Pulmonary artery endothelial cell (primary cell): Measurements from ENCODE around the gene DPEP2NB. TPM values are rescaled to one million over a fixed set of nuclear protein-coding genes. Genes with fewer than 3 reads are reported as not detected.
"Not testable (repeated sequence)": the region's sequence is repeated elsewhere in the genome, so short reads cannot be mapped to it uniquely, and the experiment has no call there.

Experiments
- DNase-seq: peaks from one replicate; pipeline ENCODE4 v3.0.0-alpha.2; 2011; ENCODE audit warnings: low read depth, low spot score
- total RNA-seq: library from RNA; depleted of rRNA; stranded (reverse); fragments of >200 nt; gene quantifications from 2 replicates; pipeline ENCODE4 v1.2.3, GENCODE V29; 2014

DPEP2NB gene, protein sequence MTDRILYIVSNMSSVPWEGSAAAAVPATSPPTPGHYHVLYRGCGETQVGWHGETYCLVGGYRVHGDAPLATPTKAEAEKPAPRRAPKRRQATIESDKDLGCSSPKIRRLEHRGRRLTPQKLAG
- not detected in 2 replicates for total RNA-seq

DNA sequence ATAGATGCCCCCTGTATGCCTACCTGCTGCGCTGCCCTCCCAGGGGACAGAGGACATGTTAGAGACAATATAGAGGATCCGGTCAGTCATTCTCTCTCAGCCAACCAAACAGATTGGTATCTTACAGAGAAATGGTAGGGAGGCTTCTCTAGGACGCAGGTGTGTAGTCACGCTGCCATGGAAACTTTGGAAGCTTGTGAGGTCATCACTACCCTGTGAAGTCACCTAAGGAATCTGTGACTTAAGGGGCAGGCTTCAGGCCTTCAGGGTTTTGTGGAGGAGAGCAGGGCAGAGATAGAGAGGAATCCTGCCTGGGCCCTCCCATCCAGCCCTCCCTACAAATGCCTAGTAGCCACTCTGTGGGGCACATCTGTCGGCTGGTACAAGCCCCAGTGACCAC is at the start of gene DPEP2NB:
DPEP2NB (minus strand) TSS at position 231 of the 400 bp plus-strand sequence; CDS start at position 90, 141 bp downstream.
- DNase-seq: no peak

DNA sequence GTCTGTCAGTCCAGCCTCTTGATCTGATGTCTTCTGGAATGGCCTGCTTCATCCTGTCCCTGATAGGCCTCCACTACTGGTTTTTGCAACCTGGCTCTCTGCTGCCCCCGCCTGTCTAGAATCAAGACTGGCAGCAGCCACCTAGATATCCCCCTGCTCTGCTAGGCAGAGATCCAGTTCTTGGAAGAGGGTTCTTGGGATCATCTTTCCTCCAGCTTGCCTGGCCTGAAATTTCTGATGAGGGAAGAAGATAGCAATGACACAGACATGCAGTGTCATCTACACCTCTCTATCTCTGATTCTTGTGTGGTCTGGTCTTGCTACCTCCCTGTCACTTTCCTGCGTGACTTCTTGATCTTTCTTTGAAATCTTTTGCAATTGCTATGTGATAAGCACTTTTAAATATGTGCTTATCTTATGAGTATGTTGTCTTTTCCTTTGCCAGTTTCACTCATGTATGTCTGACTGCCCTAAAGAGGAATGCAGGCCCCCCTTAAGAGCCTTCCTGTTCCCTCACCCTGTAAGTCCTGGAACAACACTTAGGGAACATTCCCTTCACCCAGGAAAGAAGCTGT is 49.2 kb upstream of the DPEP2NB start:
- DNase-seq: no peak

- no peak for DNase-seq
Observed at GRCh38 chr16:68062910-68063393, 47.2 kb upstream of the DPEP2NB start.

GRCh38 chr16:68061396-68061795 is 45.7 kb upstream of the DPEP2NB start:
- DNase-seq: no peak

DNA sequence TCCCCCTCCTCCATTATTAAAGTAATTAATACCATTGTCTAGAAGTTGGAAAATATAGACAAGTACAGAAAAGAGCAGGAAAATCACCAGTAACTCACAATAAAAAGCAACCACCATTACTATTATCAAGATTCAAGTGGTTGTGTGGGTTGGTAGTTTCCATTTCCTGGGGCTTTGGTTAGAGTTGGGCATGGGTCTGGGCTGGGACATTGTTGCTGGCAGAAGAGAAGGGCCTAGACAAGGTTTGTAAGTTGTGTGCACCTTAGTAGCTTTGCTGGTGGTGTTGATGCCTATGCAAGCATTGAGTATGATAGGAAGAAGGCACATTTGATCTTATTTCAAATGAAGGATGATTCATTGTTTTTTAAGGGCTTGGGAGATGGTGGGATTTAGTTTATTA is 44.1 kb upstream of the DPEP2NB start:
- no peak for DNase-seq

GRCh38 chr16:68055395-68055794 is 39.7 kb upstream of the DPEP2NB start:
- DNase-seq: no peak

GRCh38 chr16:68049449-68049848 is 33.7 kb upstream of the DPEP2NB start:
- DNase-seq: no peak

DNA sequence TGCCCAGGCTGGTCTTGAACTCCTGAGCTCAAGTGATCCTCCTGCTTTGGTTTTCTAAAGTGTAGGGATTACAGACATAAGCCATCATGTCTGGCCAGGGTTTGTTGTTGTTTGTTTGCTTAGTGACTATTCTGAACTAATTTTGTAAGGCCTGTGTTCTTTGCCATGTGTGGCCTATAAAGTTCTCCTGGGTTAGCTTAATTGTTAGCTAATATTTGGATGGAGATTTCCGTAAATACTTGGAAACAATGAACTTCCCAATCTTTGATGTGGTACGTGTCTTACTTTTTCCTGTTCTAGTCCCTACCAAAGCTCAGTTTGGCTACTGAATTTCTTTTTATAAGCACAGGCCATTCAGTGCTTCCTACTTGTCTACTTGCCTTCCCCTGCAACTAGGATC is 32.3 kb upstream of the DPEP2NB start:
- DNase-seq: no peak

GRCh38 chr16:68046106-68046505 is 30.4 kb upstream of the DPEP2NB start:
- no peak for DNase-seq

DNA sequence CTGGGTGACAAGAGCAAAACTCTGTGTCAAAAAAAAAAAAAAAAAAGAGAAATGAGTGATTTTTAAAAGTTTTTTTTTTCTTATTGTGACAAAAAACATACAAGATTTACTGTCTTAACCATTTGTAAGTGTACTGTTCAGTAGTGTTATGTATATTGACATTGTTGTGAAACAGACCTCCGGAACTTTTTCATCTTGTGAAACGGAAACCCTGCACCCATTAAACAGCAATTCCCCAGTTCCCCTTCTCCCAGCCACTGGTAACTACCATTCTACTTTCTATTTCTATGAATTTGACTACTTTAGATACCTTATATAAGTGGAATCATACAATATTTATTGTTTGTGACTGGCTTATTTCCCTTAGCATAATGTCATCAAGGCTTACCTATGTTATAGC is 26.1 kb upstream of the DPEP2NB start:
- DNase-seq: no peak

- DNase-seq: no peak
Observed at GRCh38 chr16:68040506-68041288, 25.0 kb upstream of the DPEP2NB start.

- DNase-seq: no peak
Observed at GRCh38 chr16:68037841-68038597, 22.3 kb upstream of the DPEP2NB start.

- no peak for DNase-seq
Observed at GRCh38 chr16:68035227-68035626, 19.5 kb upstream of the DPEP2NB start.

DNA sequence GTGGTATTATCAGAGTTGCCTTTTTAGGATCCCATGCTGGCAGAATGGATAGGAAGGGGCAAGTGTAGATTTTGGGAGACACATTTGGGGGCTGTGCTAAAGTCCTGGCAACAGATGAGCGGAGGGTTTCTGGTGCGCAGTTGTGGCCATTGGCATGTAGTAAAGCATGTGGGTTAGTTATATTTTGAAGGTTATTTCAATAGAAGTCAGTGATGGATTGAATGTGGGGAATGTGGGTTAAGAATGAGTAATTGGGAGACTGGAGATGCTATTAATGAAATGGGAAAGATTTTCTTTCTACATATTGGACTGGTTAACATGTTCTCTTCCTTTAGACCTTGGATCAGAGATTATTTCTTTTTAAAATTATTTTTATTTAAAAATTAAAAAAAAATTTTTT is 17.4 kb upstream of the DPEP2NB start:
- DNase-seq: no peak

- DNase-seq: no peak
Observed at GRCh38 chr16:68031951-68032350, 16.2 kb upstream of the DPEP2NB start.

DNA sequence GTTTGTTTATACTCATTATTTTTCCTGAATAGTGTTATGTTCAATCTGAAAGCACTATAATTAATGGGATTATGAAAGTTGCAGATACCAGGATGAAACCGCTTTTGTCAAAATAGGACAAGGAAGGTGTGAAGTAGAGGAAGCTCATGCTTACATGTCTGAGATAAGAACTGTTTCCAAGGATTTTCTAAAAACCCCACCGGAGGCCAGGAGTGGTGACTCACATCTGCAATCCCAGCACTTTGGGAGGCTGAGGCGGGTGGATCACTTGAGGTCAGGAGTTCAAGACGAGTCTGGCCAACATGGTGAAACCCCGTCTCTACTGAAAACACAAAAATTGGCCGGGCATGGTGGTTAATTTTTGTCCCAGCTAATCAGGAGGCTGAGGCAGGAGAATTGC is 14.4 kb upstream of the DPEP2NB start:
- not testable (repeated sequence) for DNase-seq

- DNase-seq: no peak
Observed at GRCh38 chr16:68028996-68029395, 13.3 kb upstream of the DPEP2NB start.

GRCh38 chr16:68022728-68023537 is 7.2 kb upstream of the DPEP2NB start, which contains the start of the genes DDX28 and DUS2:
DDX28 (minus strand) TSS chr16:68023232; CDS start chr16:68023202, 30 bp downstream.
DUS2 (plus strand) TSS chr16:68023284; CDS start chr16:68038024, 14,740 bp downstream.
- peak; percentile 80 for DNase-seq

DNA sequence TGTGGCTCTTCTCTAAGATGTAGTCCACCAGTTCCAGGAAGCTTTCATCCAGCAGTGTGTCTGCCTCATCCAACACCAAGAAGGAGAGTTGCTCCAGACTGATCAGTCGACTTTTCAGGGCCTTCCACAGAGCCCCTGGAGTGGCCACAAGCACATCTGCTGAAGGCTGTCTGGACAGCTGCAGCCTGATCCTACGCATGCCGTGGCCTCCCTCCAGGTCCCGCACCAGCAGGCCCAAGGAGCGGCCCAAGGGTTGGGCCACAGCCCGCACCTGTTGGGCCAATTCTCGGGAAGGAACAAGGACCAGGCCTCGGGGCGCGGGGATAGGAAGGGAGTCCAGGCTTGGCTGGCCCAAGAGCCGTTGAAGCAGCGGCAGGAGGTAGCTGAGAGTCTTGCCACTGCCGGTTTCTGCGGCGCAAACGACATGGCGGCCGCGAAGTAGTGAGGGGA is 6.6 kb upstream of the DPEP2NB start:
- DNase-seq: no peak

GRCh38 chr16:68021490-68021889 is 5.8 kb upstream of the DPEP2NB start:
- DNase-seq: no peak

GRCh38 chr16:68019167-68019680 is 3.5 kb upstream of the DPEP2NB start:
- no peak for DNase-seq
